Stimulated activated naive CD4-positive, alpha-beta T cell treated with Interleukin-2 at 50 U/mL for 16 hours (primary cell): Measurements from ENCODE around the gene NOM1.

ENCODE experiments used
- DNase-seq: peaks from one replicate; lab custom pipeline; 2025; lab: John Stamatoyannopoulos, UW

The NOM1 gene

GRCh38 chr7:157004521-157005455 is 55.3 kb downstream of the NOM1 start:
- no peak for DNase-seq

- no peak for DNase-seq
These were observed 56.1 kb downstream of the NOM1 start for GRCh38 chr7:157005456-157006204.

DNA sequence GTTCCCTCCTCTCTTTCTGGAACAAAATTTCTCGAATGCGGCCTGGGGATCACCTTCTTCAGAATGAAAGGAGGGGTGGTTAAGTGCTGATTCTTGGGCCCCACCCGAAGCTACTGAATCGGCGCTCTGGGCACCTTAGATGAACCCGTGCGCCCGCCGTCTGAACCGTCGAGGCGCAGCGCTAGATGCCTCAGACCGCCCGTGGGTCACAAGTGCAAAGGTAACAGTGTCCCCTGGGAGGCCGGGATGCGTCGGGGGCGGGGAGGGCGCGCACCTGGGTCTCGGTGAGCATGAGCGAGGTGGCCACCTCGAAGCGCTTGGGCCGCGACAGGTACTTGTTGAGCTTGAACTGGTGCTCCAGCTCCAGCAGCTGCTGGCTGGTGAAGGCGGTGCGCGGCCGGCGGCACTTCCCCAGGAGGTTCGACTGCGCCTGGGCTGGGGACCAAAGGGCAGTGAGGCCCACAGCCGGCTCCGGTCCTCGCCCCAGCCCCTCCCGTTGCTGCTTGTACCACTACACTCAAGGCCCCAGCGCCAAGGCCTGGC is 56.8 kb downstream of the NOM1 start:
- no peak for DNase-seq

GRCh38 chr7:157006829-157007469 is 57.4 kb downstream of the NOM1 start:
- no peak for DNase-seq

DNA sequence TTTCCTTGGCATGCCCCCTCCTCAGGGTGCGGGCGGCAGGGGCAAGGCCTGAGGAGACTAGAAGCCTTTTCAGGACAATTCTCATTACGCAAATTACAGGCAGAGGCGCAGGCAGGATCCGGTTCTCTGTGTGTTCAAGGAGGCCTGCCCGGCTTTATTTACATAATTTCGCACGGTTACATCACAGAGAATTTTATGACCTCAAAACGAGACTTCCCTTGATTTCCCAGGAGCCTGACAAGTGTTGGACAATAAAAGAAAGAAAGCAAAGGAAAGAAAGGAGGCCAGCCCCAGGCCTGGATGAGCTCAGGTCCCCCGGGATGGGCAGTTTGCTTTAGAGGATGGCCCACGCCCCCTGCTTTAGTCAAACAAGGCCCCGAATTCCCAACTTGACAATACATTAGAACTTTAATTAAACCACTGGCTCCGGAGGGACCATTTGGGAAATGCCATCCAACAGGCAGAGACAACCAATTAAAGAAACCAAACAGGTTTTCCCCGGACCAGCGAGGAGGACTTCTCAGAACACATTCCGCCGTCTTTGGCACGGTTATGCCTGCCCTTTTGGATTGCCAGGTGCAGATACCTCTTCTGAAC is 58.1 kb downstream of the NOM1 start:
- DNase-seq: no peak

DNA sequence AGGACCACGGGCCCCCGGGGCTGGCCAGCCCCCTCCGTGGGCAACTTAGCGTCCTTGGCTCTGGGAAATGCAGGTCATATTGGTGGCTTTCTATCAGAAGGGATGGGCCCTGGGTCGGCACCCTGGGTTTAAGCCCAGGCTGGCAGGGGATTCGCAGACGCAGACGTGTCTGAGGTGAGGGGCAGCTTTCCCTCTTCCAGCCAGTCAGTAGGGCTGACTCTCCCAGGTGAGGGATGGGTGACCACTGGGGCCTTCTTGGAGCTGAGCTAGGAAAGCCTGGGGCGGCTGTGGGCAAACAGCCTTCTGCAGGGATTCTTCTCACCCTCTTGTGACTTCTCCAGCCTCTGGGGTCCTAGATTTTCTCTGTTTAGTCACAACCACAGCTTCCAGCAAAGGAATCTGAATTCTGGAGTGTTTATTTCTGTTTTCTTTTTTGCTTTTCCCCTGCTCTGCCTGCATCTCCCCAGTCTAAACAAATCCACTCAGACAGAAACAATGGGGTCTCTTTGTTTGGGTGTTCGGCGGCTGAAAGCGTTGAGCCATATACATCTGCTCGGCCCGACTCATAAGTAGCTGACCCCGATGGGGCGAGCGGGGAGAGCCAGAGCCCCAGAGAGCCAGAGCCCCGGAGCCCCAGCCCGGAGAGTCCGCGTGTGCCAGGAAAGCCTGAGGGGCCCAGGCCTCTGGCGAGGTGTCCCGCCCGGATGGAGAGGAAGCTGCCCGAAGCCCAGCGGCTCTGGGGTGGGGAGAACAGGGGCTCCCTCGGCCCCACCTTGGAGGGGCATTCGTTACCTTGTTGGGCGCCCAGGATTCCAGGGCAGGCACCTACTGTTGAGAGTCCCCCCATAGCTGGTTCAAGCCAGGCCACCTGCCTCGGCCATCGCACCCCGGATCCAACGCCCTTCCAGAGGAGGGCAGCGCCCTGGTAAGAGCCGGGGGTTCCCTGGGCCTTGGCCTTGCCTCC is 59.0 kb downstream of the NOM1 start:
- no peak for DNase-seq

- no peak for DNase-seq
These were observed 59.8 kb downstream of the NOM1 start for GRCh38 chr7:157009170-157009777.

DNA sequence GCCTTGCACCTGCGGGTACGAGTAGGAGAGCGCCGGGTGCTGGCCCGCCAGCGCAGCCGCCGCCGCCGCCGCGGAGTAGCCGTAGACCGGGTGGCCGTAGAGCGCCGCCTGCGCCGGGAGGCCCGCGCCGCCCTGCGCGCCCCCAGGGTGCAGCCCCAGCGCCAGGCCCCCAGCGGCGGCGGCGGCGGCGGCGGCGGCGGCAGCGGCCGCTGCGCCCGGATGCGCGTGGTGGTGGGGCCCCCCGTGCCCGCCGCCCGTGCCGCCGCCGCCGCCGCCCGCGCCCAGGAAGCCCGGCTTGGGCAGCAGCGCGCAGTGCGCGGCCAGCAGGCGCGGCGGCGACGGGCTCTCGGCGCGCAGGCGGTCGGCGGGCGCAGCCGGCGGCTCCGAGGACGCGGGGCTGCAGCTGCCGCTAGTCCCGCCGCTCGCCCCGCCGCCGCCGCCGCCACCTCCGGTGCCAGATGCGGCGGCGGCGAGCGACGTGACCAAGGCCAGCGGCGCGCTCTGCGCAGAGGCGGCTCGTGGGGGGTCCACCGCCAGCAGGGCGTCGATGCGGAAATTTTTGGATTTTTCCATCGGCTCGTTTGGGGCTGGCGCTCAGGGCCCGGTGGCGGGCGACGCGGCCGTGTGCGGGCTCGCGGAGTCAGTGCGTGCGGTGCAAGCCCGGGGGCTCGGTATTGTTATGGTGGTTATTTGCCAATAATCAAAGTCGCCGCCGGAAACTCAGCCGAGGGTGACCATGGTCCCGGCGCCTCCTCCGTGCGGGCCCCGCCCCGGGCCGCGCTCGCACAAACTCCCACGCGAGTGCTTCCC is 60.5 kb downstream of the NOM1 start:
- no peak for DNase-seq

DNA sequence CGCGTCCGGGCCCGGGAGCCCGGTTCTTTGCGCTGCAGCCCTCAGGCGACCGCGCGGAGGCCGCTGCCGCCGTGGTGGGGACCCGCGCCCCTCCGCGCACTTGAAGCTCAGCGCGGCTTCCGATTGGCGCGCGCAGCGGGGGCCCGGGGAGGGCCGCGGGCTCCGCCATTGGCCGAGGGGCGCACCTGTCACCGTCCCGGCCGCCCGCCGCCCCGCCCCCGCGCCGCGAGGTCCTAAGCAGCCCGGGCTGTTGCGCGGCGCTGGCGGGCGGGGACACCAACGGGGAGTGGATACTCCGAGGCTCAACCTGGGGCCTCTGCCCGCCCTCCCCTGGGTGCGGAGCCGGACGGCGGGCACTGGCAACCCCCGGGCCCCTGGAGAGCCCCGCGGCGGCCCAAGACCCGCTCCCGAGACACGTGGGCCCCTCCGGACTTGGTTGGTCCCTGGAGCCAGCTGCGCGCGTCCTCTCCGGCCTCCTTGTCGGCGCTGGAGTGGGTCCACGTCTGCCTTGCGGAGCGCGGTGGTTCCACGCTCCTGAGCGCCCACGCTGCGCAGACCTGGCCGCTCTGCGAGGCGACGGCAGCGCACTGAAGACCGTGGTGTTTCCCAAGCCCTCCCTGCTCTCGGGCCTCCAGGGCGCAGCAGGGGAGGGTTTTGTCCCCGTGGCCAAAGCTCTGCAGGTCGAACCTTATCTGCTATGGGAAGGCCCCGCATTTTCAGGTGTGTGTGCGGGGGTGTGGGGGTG is 61.2 kb downstream of the NOM1 start, which contains the start of gene MNX1:
Gene MNX1, minus strand, starts transcription at position 76 of the 745 bp plus-strand sequence. CDS start 313 bp downstream, outside the sequence.
- DNase-seq: no peak

- no peak for DNase-seq
These were observed 62.0 kb downstream of the NOM1 start for GRCh38 chr7:157011333-157012112.

- no peak for DNase-seq
These were observed 62.6 kb downstream of the NOM1 start for GRCh38 chr7:157012113-157012547.

GRCh38 chr7:157013101-157013500 is 63.6 kb downstream of the NOM1 start:
- DNase-seq: no peak

DNA sequence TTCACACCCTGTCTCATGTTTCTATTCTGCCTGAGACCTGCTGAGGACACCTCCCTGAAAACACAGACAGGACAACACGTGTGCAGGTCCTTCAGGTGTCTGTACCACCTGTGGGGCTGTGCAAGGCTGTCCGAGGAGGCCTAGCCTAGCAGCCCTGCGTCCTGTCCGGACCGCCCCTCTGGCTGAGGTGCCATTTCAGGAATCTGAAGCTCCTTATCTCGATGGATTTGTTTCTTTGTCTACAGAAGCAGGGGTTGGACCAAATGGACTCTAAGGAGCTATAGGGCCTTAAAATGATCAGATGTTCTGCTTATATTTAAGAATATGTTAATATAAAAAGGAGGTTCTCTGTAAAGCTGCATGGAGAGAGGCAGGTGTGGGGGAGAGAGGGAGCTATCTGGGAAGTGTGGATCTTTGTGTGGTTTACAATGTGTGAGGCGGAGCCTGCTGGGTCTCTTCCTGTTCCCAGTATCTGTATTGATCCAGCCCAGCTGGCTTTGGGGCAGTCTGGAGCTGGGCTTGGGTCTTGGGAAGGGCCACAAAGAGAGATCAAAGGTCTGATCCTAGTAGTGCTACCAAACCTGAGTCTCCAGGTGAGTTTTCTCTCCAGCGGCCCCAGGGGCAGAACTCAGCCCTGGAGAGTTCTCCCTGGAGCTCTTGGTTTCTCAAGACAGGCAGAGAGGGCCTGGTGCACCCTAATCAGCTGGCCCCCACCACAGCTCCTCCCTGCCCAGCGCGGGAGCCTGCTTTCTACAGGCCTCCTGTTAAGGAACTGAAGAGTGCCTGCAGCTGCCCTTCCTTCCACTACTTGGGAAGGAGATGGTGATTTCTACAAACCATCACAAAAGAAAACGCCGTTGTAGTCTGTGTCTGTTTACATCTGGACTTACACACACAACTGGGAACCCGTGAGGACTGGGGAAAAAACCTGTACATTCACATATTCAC is 64.4 kb downstream of the NOM1 start:
- no peak for DNase-seq

DNA sequence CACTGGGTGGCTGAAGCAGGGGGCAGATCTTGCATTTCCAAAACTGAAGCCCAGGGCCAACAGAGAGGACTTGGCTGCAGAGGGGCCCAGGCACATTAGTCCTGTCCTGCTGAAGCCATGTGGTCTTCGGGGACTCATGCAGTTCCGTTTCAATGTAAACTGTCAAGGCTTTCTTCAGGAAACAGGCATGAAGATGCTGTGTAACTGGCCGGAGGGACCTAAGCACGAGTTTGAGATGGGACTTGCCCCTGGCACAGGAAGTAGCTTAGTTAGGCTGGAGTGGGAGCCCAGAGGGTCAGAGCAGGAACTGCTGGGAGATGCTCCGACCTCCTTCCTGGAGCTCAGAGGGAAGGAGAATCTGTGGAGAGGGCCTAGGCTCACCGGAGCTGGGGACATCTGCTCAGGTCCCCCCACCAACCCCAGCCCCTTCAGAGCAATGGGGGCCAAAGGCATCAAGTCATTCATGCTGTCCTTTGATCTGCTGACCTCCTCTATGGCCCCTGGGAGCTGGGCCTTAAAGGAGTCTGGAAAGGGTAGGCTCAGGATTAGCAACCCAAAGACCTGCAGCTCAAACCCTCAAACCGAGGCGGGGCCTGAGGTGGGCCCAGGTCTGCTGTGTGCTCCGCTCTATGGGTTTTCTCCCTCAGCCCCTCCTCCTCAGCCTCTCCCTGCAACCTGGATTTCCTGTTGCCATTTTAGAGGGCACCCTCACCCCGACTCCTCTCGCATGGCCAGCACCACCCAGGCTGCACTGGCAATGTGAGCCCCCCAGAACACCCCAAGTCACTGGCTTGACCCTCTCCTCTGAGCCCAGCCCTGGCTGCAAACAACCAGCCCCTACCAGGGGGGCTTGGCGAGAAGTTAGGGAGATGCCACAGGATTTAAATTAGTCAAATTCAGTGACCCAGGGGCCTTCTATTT is 65.4 kb downstream of the NOM1 start:
- DNase-seq: no peak

DNA sequence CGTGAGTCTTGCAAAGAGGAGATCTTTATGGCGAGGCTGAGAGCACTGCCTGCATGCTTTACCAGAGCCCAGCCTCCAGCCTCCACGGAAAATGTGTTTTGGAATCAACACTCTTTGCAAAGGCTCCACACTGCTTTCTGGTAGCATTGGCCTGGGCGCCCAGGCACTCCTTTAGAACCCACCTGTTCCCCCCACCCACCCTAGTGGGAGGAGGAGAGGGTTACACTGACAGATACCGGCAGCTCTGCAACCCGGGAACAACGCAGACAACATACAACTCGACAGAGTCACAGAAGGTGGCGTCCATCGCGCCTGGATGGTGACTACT is 66.5 kb downstream of the NOM1 start:
- DNase-seq: no peak
